GM12872 (cell line): ENCODE results near the gene IFNAR1.

Source experiments
- CTCF ChIP-seq: IDR thresholded peaks from 3 replicates; pipeline ENCODE4 v1.5.1; 2011; ENCODE audit warnings: low read depth, mild to moderate bottlenecking, low read length, moderate library complexity; ENCODE audit not compliant: insufficient read depth

Gene IFNAR1

GRCh38 chr21:33324291-33325221 is at the start of gene IFNAR1:
TSS of gene IFNAR1 (plus strand) at chr21:33324970. CDS start at chr21:33325056, 86 bp downstream.
- TF ChIP-seq CTCF, result no peak

DNA sequence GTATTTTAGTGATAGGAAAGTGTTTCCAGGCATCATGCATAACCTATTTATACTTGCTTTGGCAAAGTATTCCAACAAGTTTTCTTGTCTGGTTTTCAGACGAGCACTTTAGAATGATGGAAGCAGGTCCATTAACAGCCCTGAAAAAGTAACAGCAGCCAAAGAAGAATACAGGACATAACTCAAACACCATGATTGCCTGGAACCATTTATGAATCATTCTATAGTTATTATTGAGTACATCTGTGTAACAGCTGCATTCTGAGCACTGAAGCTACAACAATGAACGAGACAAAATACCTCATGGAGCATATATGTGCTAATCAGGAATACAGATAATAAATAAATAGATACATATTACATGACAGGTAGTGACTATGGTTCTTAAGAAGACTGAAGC is 46.0 kb upstream of the IFNAR1 start:
- no peak for TF ChIP-seq CTCF

DNA sequence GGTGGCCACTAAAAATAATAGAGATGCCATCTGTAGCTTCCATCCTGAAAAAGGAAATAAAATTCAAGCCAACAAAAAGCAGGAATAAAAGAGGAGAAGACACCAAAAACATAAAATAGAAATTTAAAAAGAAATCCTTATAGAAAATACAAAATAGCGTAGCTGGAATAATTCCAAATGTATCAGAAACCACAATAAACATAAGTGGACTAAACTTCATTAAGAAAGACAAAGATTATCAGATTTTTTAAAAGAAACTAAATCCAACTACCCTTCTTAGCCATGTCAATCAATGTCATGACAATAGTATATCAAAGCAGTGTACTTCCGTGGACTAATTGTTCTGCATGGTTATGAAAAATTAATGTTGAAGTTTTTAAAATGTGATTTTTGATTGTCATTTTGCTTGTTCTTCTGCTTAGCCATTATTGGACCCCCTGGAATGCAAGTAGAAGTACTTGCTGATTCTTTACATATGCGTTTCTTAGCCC is 45.4 kb upstream of the IFNAR1 start:
- no peak for TF ChIP-seq CTCF

DNA sequence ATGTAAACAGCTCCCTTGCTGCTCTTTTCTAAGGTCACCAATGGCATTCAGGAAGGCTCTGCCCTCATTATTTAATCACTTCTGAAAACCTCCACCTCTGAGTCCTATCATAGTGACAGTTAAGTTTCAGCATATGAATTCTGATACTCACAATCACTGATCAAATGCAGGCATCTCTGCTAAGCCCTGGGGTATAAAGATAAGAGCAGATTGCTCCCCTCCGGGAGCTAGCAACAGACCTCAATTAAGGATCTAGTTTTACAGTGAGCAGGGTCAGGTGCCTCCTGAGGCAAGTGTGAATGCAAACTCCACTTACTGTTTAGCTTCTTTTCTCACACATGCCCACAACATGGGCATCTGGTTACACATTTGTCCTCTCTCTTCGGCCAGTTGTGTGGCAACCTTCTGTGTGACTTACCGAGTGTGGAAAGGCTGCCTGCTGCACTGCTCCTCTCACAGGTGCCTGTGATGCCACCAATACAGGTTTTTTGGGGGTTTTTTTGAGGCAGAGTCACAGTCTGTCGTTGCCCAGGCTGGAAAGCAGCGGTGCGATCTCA is 43.6 kb upstream of the IFNAR1 start:
- TF ChIP-seq CTCF, result no peak

- TF ChIP-seq CTCF, result no peak
These were observed 41.6 kb upstream of the IFNAR1 start for GRCh38 chr21:33283203-33283602.

- no peak for TF ChIP-seq CTCF
These were observed 38.7 kb upstream of the IFNAR1 start for GRCh38 chr21:33286076-33286475.

DNA sequence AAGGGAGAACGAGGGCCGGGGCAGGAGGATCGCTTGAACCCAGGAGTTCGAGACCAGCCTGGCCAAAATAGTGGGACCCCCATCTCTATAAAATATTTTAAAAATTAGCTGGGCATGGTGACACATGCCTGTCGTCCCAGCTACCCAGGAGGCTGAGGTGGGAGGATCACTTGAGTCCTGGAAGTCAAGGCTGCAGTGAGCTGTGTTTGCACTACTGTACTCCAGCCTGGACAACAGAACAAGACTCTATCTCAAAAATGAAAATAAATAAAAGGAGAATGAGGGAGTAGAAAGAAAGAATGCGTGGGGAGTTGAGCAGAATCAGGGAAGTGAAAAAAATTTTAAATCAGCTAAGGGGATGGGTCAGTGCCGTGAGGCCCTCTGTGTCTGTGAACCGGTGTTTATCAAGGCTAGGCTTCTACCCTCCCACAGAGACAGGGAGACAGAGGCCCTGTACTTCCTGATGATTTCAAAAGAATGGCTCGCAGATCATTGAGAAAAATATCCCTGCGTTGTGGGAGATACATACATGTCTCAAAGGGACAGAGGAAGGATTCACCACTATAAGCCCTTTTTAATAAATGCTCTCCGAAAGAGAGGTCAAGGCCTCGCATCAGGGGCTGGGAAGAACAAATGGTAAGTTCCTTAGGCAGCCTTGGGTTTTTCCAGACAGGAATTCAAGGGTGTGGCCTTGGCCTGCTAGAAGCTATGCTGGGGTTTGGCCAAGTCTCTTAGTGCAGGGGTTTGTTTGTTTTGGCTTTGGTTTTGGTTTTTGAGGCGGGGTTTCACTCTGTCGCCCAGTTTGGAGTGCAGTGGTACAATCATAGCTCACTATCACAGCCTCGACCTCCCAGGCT is 37.9 kb upstream of the IFNAR1 start:
- no peak for TF ChIP-seq CTCF
